ENCODE measurements around the gene TCF7L2. TPM values are rescaled to one million over a fixed set of nuclear protein-coding genes. Genes with fewer than 3 reads are reported as not detected.

The TCF7L2 gene
- total and polyA plus RNA-seq, 9 of the 15 experiments (the other 6 are each of a cell fraction or from before 2014, with no cell fraction given), result 0.32 to 2.8 (median 0.92) TPM

- TF ChIP-seq ZNF512 (tag; IDR thresholded peaks at IDR 0.05) (no peak), KLF1 (tag; IDR thresholded peaks at IDR 0.05) (no peak), CCNT2 (IDR thresholded peaks at IDR 0.05; ENCODE audit: borderline replicate concordance, extremely low read depth, insufficient read length, low read depth, low read length) (peak; percentile 81), HMGN3 (IDR thresholded peaks at IDR 0.05; ENCODE audit: borderline replicate concordance, extremely low read depth, insufficient read length, low read depth, low read length) (peak; percentile 25), ZFPM2 (CRISPR knock-in tag; IDR thresholded peaks at IDR 0.05) (no peak), SP2 (IDR thresholded peaks at IDR 0.05; ENCODE audit: extremely low read depth, low read depth, low read length, poor library complexity, severe bottlenecking) (no peak), ESRRA (IDR thresholded peaks at IDR 0.05; ENCODE audit: borderline replicate concordance, low read depth) (no peak), ZNF444 (CRISPR knock-in tag; IDR thresholded peaks at IDR 0.05) (no peak), SRSF7 (optimal IDR thresholded peaks at IDR 0.05; ENCODE audit: low read depth, low read length) (no peak), CREB5 (CRISPR knock-in tag; IDR thresholded peaks at IDR 0.05) (no peak), CBX3 (IDR thresholded peaks at IDR 0.05; ENCODE audit: borderline replicate concordance in 1 of 2, low read length in 2 of 2) (no peak), ZNF431 (CRISPR knock-in tag; IDR thresholded peaks at IDR 0.05) (no peak), ADNP (tag; IDR thresholded peaks at IDR 0.05) (no peak), ZNF655 (CRISPR knock-in tag; IDR thresholded peaks at IDR 0.05) (no peak), ZNF280B (CRISPR knock-in tag; IDR thresholded peaks at IDR 0.05) (no peak), ZNF121 (CRISPR knock-in tag; conservative IDR thresholded peaks at IDR 0.05) (no peak)
- TF ChIP-seq, protein P1, sequence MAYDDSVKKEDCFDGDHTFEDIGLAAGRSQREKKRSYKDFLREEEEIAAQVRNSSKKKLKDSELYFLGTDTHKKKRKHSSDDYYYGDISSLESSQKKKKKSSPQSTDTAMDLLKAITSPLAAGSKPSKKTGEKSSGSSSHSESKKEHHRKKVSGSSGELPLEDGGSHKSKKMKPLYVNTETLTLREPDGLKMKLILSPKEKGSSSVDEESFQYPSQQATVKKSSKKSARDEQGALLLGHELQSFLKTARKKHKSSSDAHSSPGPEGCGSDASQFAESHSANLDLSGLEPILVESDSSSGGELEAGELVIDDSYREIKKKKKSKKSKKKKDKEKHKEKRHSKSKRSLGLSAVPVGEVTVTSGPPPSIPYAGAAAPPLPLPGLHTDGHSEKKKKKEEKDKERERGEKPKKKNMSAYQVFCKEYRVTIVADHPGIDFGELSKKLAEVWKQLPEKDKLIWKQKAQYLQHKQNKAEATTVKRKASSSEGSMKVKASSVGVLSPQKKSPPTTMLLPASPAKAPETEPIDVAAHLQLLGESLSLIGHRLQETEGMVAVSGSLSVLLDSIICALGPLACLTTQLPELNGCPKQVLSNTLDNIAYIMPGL (CRISPR knock-in tag; IDR thresholded peaks at IDR 0.05), result no peak
Observed at GRCh38 chr10:113063043-113063967, 113.3 kb downstream of the TCF7L2 start (continued).
